Kidney glomerular epithelial cell (primary cell): Measurements from ENCODE around the gene HDAC10.
"Not testable (repeated sequence)": the region's sequence is repeated elsewhere in the genome, so short reads cannot be mapped to it uniquely, and the experiment has no call there.

Source experiments
- DNase-seq: peaks from one replicate; lab custom pipeline; 2025; lab: John Stamatoyannopoulos, UW

Gene HDAC10

GRCh38 chr22:50217543-50218152 is 33.4 kb downstream of the HDAC10 start:
- DNase-seq: no peak

GRCh38 chr22:50216684-50217520 is 34.2 kb downstream of the HDAC10 start:
- no peak for DNase-seq

- no peak for DNase-seq
These were observed 34.9 kb downstream of the HDAC10 start for GRCh38 chr22:50216055-50216683.

- DNase-seq: no peak
These were observed 35.6 kb downstream of the HDAC10 start for GRCh38 chr22:50215297-50216054.

GRCh38 chr22:50213263-50213662 is 37.8 kb downstream of the HDAC10 start:
- no peak for DNase-seq

- no peak for DNase-seq
These were observed 39.9 kb downstream of the HDAC10 start for GRCh38 chr22:50211147-50211546.

GRCh38 chr22:50210378-50211139 is 40.5 kb downstream of the HDAC10 start:
- no peak for DNase-seq

GRCh38 chr22:50209893-50210292 is 41.2 kb downstream of the HDAC10 start:
- DNase-seq: peak; percentile 51

- DNase-seq: no peak
These were observed 41.8 kb downstream of the HDAC10 start for GRCh38 chr22:50208939-50209892.

GRCh38 chr22:50208430-50208938 is 42.6 kb downstream of the HDAC10 start:
- DNase-seq: no peak

- no peak for DNase-seq
These were observed 43.5 kb downstream of the HDAC10 start for GRCh38 chr22:50207383-50208140.

- no peak for DNase-seq
These were observed 44.5 kb downstream of the HDAC10 start for GRCh38 chr22:50206599-50206998.

- no peak for DNase-seq
These were observed 45.1 kb downstream of the HDAC10 start for GRCh38 chr22:50205781-50206569.

- not testable (repeated sequence) for DNase-seq
These were observed 46.1 kb downstream of the HDAC10 start for GRCh38 chr22:50204998-50205397.

- DNase-seq: no peak
These were observed 46.5 kb downstream of the HDAC10 start for GRCh38 chr22:50204571-50204970.

GRCh38 chr22:50203288-50203687 is 47.8 kb downstream of the HDAC10 start:
- no peak for DNase-seq

GRCh38 chr22:50202130-50202666 is 48.9 kb downstream of the HDAC10 start:
- DNase-seq: no peak
